Liver (tissue), 9 donors: ENCODE measurements around the gene DCBLD2. TPM values are rescaled to one million over a fixed set of nuclear protein-coding genes. Genes with fewer than 3 reads are reported as not detected.

Experiments
- DNase-seq: peaks from one replicate; pipeline ENCODE4 v3.0.0-alpha.2; 2017; ENCODE audit warnings: low spot score
- H3K27ac ChIP-seq, 2 donors: one replicate each; pipeline ENCODE4 v1.7.0; 2013; ENCODE audit warnings: inconsistent platforms in 2 of 2, low read length in 2 of 2, control low read depth in 1 of 2, low read depth in 1 of 2, mild to moderate bottlenecking in 1 of 2
- H3K27me3 ChIP-seq, 4 donors: one replicate each; pipeline versions ENCODE4 v1.6.1 to v1.7.0; 2013; ENCODE audit warnings: low read length in 3 of 4, inconsistent platforms in 1 of 4, mild to moderate bottlenecking in 1 of 4, moderate library complexity in 1 of 4; ENCODE audit not compliant: control insufficient read depth in 4 of 4, insufficient read depth in 4 of 4
- H3K36me3 ChIP-seq, 4 donors: one replicate each; pipeline versions ENCODE4 v1.6.1 to v1.7.0; 2013; ENCODE audit warnings: low read length in 3 of 4, mild to moderate bottlenecking in 3 of 4, low read depth in 1 of 4, moderate library complexity in 1 of 4; ENCODE audit not compliant: control insufficient read depth in 4 of 4, insufficient read depth in 3 of 4
- H3K4me1 ChIP-seq, 4 donors: one replicate each; pipeline versions ENCODE4 v1.6.1 to v1.7.0; 2013; ENCODE audit warnings: low read length in 3 of 4, mild to moderate bottlenecking in 3 of 4, moderate library complexity in 1 of 4; ENCODE audit not compliant: control insufficient read depth in 4 of 4, insufficient read depth in 4 of 4
- H3K4me3 ChIP-seq, 3 donors: one replicate each; pipeline versions ENCODE4 v1.6.1 to v1.7.0; 2013; ENCODE audit warnings: low read length in 3 of 3, control low read depth in 1 of 3, low read depth in 1 of 3, mild to moderate bottlenecking in 1 of 3
- H3K9ac ChIP-seq, 2 donors: one replicate each; pipeline ENCODE4 v1.7.0; 2013; ENCODE audit warnings: low read length in 2 of 2, mild to moderate bottlenecking in 2 of 2, moderate library complexity in 2 of 2, control low read depth in 1 of 2, low read depth in 1 of 2
- H3K9me3 ChIP-seq, 4 donors: one replicate each; pipeline versions ENCODE4 v1.6.1 to v1.7.0; 2013; ENCODE audit warnings: low read length in 3 of 4; ENCODE audit not compliant: control insufficient read depth in 4 of 4
- CTCF ChIP-seq: fragments of 150-350 bp; IDR thresholded peaks from 2 replicates; pipeline ENCODE4 v1.5.1; 2017; ENCODE audit warnings: improper control_type of control experiment, low read depth, low read length; ENCODE audit not compliant: missing input control
- EGR1 ChIP-seq, 2 donors: IDR thresholded peaks; 2 replicates each; pipeline ENCODE4 v1.6.1; 2016 to 2018; ENCODE audit warnings: antibody characterized with exemption in 2 of 2, low read depth in 2 of 2
- FOXA1 ChIP-seq: IDR thresholded peaks from 2 replicates; pipeline ENCODE4 v1.6.1; 2016; ENCODE audit warnings: antibody characterized with exemption
- FOXA2 ChIP-seq: IDR thresholded peaks from 2 replicates; pipeline ENCODE4 v1.6.1; 2016; ENCODE audit warnings: antibody characterized with exemption
- GABPA ChIP-seq, 2 donors: IDR thresholded peaks in 1 of 2; conservative IDR thresholded peaks in 1 of 2; 2 replicates each; pipeline ENCODE4 v1.6.1; 2016; ENCODE audit warnings: antibody characterized with exemption in 2 of 2, mild to moderate bottlenecking in 1 of 2, moderate library complexity in 1 of 2
- HNF4A ChIP-seq, 2 donors: conservative IDR thresholded peaks; 2 replicates each; pipeline ENCODE4 v1.6.1; 2016; ENCODE audit warnings: antibody characterized with exemption in 2 of 2, mild to moderate bottlenecking in 2 of 2
- HNF4G ChIP-seq: IDR thresholded peaks from 2 replicates; pipeline ENCODE4 v1.6.1; 2016; ENCODE audit warnings: antibody characterized with exemption
- JUND ChIP-seq, 2 donors: IDR thresholded peaks; 2 replicates each; pipeline ENCODE4 v1.6.1; 2016; ENCODE audit warnings: antibody characterized with exemption in 2 of 2
- MAX ChIP-seq: IDR thresholded peaks from 2 replicates; pipeline ENCODE4 v1.6.1; 2016; ENCODE audit warnings: antibody characterized with exemption
- NR2F2 ChIP-seq: IDR thresholded peaks from 2 replicates; pipeline ENCODE4 v1.6.1; 2016; ENCODE audit warnings: antibody characterized with exemption
- RAD21 ChIP-seq, 2 donors: IDR thresholded peaks; 2 replicates each; pipeline ENCODE4 v1.6.1; 2016; ENCODE audit warnings: antibody characterized with exemption in 2 of 2, mild to moderate bottlenecking in 2 of 2
- REST ChIP-seq: IDR thresholded peaks from 2 replicates; pipeline ENCODE4 v1.6.1; 2016; ENCODE audit warnings: antibody characterized with exemption, mild to moderate bottlenecking
- RXRA ChIP-seq, 2 donors: IDR thresholded peaks; 2 replicates each; pipeline ENCODE4 v1.6.1; 2017 to 2018; ENCODE audit warnings: antibody characterized with exemption in 2 of 2, mild to moderate bottlenecking in 1 of 2
- SP1 ChIP-seq: IDR thresholded peaks from 2 replicates; pipeline ENCODE4 v1.6.1; 2018; ENCODE audit warnings: antibody characterized with exemption, mild to moderate bottlenecking
- TAF1 ChIP-seq: conservative IDR thresholded peaks from 2 replicates; pipeline ENCODE4 v1.6.1; 2016; ENCODE audit warnings: antibody characterized with exemption, mild to moderate bottlenecking
- YY1 ChIP-seq: IDR thresholded peaks from 2 replicates; pipeline ENCODE4 v1.6.1; 2016; ENCODE audit warnings: antibody characterized with exemption, mild to moderate bottlenecking
- WGBS: extraction: QIAGEN DNeasy Blood & Tissue Kit; methylation state at CpG from one replicate; pipeline ENCODE4 v1.1.7; 2013; 5-methylcytosine and 5-hydroxymethylcytosine counted together
- polyA plus RNA-seq, 2 donors: library from polyadenylated mRNA; stranded (reverse) in 1 of 2; unstranded in 1 of 2; fragments of 200-250 nt in 1 of 2; fragments of >200 nt in 1 of 2; fragmentation: Nextera tagmentation in 1 of 2; extraction: Ambion mirVana in 1 of 2; gene quantifications; one replicate each; pipeline versions ENCODE4 v1.2.1 to v1.2.3, GENCODE V29; 2013 to 2015
- total RNA-seq, 2 donors: library from RNA; depleted of rRNA; stranded (reverse); fragments of >200 nt; gene quantifications; one replicate each; pipeline ENCODE4 v1.2.3, GENCODE V29; 2014
- TF ChIP-seq, protein P1 (sequence below): IDR thresholded peaks from 2 replicates; pipeline ENCODE4 v1.6.1; 2016; ENCODE audit warnings: antibody characterized with exemption
- TF ChIP-seq, protein P2 (sequence below): IDR thresholded peaks from 2 replicates; pipeline ENCODE4 v1.6.1; 2016; ENCODE audit warnings: antibody characterized with exemption
- donor health status: healthy.
- donor health status: healthy.
- donor health status: healthy.
- donor health status: healthy.
- donor health status: healthy.

DCBLD2 gene
- total and polyA plus RNA-seq, 4 donors: 4.7 to 14.7 (median 9.1) TPM

- Histone ChIP-seq H3K9ac (no peak overlapping the region), H3K36me3 (peaks cover 0 to 8% (median 0%) of the 10 kb centered on the region in 4 donors), H3K9me3 (no peaks in the 10 kb centered on the region), H3K27me3 (no peaks in the 10 kb centered on the region), H3K4me3 (no peak overlapping the region), H3K27ac (no peak overlapping the region), H3K4me1 (peaks cover 7 to 26% (median 15%) of the 10 kb centered on the region in 4 donors)
- WGBS: 72% methylated on average over 4 of the region's 4 CpGs
- TF ChIP-seq CTCF (no peak), GABPA (IDR thresholded peaks at IDR 0.05 in 1 of 2, conservative IDR thresholded peaks at IDR 0.05 in 1 of 2) (no peak), JUND (IDR thresholded peaks at IDR 0.05) (no peak), SP1 (no peak), RXRA (IDR thresholded peaks at IDR 0.05) (no peak), FOXA2 (no peak), HNF4A (conservative IDR thresholded peaks at IDR 0.05) (no peak), REST (no peak), TAF1 (no peak), MAX (no peak), EGR1 (IDR thresholded peaks at IDR 0.05; ENCODE audit: low read depth in 2 of 2) (no peak), RAD21 (IDR thresholded peaks at IDR 0.05) (no peak), HNF4G (no peak), YY1 (no peak), FOXA1 (no peak), NR2F2 (no peak)
- TF ChIP-seq, protein P1, sequence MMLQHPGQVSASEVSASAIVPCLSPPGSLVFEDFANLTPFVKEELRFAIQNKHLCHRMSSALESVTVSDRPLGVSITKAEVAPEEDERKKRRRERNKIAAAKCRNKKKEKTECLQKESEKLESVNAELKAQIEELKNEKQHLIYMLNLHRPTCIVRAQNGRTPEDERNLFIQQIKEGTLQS: no peak
- TF ChIP-seq, protein P2, sequence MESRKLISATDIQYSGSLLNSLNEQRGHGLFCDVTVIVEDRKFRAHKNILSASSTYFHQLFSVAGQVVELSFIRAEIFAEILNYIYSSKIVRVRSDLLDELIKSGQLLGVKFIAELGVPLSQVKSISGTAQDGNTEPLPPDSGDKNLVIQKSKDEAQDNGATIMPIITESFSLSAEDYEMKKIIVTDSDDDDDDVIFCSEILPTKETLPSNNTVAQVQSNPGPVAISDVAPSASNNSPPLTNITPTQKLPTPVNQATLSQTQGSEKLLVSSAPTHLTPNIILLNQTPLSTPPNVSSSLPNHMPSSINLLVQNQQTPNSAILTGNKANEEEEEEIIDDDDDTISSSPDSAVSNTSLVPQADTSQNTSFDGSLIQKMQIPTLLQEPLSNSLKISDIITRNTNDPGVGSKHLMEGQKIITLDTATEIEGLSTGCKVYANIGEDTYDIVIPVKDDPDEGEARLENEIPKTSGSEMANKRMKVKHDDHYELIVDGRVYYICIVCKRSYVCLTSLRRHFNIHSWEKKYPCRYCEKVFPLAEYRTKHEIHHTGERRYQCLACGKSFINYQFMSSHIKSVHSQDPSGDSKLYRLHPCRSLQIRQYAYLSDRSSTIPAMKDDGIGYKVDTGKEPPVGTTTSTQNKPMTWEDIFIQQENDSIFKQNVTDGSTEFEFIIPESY: no peak
- no peak for DNase-seq
Measured at GRCh38 chr3:98765721-98766120, 135.8 kb downstream of the DCBLD2 start.
